HepG2 (cell line): ENCODE results near the gene LIPT1. TPM values are rescaled to one million over a fixed set of nuclear protein-coding genes. Genes with fewer than 3 reads are reported as not detected.

Experiments
- ESRRA ChIP-seq: sonication (generic); formaldehyde crosslinking; IDR thresholded peaks from 2 replicates; pipeline ENCODE4 v1.5.1; 2020; ENCODE audit warnings: mild to moderate bottlenecking, low read depth, missing genetic modification reagents
- FOXA3 ChIP-seq: IDR thresholded peaks from 2 replicates; pipeline ENCODE4 v1.6.1; 2016; ENCODE audit warnings: missing genetic modification reagents, missing compliant biosample characterization
- HINFP ChIP-seq: sonication (generic); formaldehyde crosslinking; IDR thresholded peaks from 2 replicates; pipeline ENCODE4 v1.4.0; 2020; ENCODE audit warnings: low read depth, mild to moderate bottlenecking, missing genetic modification reagents
- HNRNPH1 ChIP-seq: fragments of 200-400 bp; formaldehyde crosslinking; optimal IDR thresholded peaks from 2 replicates; pipeline ENCODE3; 2017; ENCODE audit warnings: mild to moderate bottlenecking, low read depth, low read length
- LBX2 ChIP-seq: sonication (generic); formaldehyde crosslinking; IDR thresholded peaks from 2 replicates; pipeline ENCODE4 v1.5.0; 2020; ENCODE audit warnings: missing genetic modification reagents, mild to moderate bottlenecking, borderline replicate concordance
- PRPF4 ChIP-seq: fragments of 200-400 bp; formaldehyde crosslinking; IDR thresholded peaks from 2 replicates; pipeline ENCODE4 v1.6.1; 2016; ENCODE audit warnings: low read length, low read depth; ENCODE audit not compliant: poor library complexity, severe bottlenecking
- REXO4 ChIP-seq: sonication (generic); formaldehyde crosslinking; IDR thresholded peaks from 2 replicates; pipeline ENCODE4 v1.8.0; 2022; ENCODE audit warnings: missing genetic modification reagents, mild to moderate bottlenecking, borderline replicate concordance
- TFAP4 ChIP-seq: sonication (generic); IDR thresholded peaks from 2 replicates; pipeline ENCODE4 v1.6.1; 2016; ENCODE audit warnings: low read depth, borderline replicate concordance
- TFDP1 ChIP-seq: IDR thresholded peaks from 2 replicates; pipeline ENCODE4 v1.6.1; 2016; ENCODE audit warnings: missing compliant biosample characterization, missing genetic modification reagents, borderline replicate concordance
- ZBTB1 ChIP-seq: sonication (generic); formaldehyde crosslinking; IDR thresholded peaks from 2 replicates; pipeline ENCODE4 v1.4.0; 2020; ENCODE audit warnings: missing genetic modification reagents, borderline replicate concordance
- ZKSCAN1 ChIP-seq: fragments of 150-350 bp; IDR thresholded peaks from 2 replicates; pipeline ENCODE4 v1.6.1; 2014; ENCODE audit warnings: low read length
- ZNF12 ChIP-seq: sonication (generic); formaldehyde crosslinking; IDR thresholded peaks from 2 replicates; pipeline ENCODE4 v1.5.0; 2020; ENCODE audit warnings: missing genetic modification reagents
- ZNF230 ChIP-seq: sonication (generic); formaldehyde crosslinking; IDR thresholded peaks from 2 replicates; pipeline ENCODE4 v1.4.0; 2020; ENCODE audit warnings: mild to moderate bottlenecking, missing genetic modification reagents
- ZNF367 ChIP-seq: sonication (generic); formaldehyde crosslinking; IDR thresholded peaks from 2 replicates; pipeline ENCODE4 v1.4.0; 2020; ENCODE audit warnings: missing genetic modification reagents, borderline replicate concordance
- ZNF382 ChIP-seq: sonication (generic); formaldehyde crosslinking; IDR thresholded peaks from 2 replicates; pipeline ENCODE4 v1.5.0; 2020; ENCODE audit warnings: missing genetic modification reagents, mild to moderate bottlenecking, borderline replicate concordance
- ZNF503 ChIP-seq: sonication (generic); formaldehyde crosslinking; IDR thresholded peaks from 2 replicates; pipeline ENCODE4 v1.4.0; 2020; ENCODE audit warnings: missing genetic modification reagents
- ZNF766 ChIP-seq: sonication (generic); formaldehyde crosslinking; IDR thresholded peaks from 2 replicates; pipeline ENCODE4 v1.5.0; 2020; ENCODE audit warnings: missing genetic modification reagents, borderline replicate concordance
- polyA plus RNA-seq, 8 experiments: library from polyadenylated mRNA; depleted of rRNA in 3 of 8; stranded (reverse) in 7 of 8; unstranded in 1 of 8; fragments of >200 nt; fragmentation: Illumina TruSeq in 4 of 8; extraction: Trizol in 4 of 8; gene quantifications; 2 replicates each; pipeline versions ENCODE4 v1.2.1 to v1.2.3, GENCODE V29; 2011 to 2016; ENCODE audit warnings: low read depth in 4 of 8, missing spikeins in 1 of 8, mixed read lengths in 1 of 8; ENCODE audit not compliant: insufficient read depth in 1 of 8
- total RNA-seq, 5 experiments: library from RNA; depleted of rRNA; stranded (reverse); fragments of >200 nt; fragmentation: Illumina TruSeq; extraction: Trizol; gene quantifications; 2 replicates each; pipeline ENCODE4 v1.2.3, GENCODE V29; 2016; ENCODE audit warnings: low read depth in 1 of 5
- TF ChIP-seq, protein P1 (sequence below): sonication (generic); formaldehyde crosslinking; IDR thresholded peaks from 2 replicates; pipeline ENCODE4 v1.4.0; 2020; ENCODE audit warnings: missing genetic modification reagents, borderline replicate concordance

Gene LIPT1
- total and polyA plus RNA-seq, 2 of the 13 experiments (the other 11 are each of a cell fraction or from before 2014, with no cell fraction given): 8.0 to 9.6 TPM

DNA sequence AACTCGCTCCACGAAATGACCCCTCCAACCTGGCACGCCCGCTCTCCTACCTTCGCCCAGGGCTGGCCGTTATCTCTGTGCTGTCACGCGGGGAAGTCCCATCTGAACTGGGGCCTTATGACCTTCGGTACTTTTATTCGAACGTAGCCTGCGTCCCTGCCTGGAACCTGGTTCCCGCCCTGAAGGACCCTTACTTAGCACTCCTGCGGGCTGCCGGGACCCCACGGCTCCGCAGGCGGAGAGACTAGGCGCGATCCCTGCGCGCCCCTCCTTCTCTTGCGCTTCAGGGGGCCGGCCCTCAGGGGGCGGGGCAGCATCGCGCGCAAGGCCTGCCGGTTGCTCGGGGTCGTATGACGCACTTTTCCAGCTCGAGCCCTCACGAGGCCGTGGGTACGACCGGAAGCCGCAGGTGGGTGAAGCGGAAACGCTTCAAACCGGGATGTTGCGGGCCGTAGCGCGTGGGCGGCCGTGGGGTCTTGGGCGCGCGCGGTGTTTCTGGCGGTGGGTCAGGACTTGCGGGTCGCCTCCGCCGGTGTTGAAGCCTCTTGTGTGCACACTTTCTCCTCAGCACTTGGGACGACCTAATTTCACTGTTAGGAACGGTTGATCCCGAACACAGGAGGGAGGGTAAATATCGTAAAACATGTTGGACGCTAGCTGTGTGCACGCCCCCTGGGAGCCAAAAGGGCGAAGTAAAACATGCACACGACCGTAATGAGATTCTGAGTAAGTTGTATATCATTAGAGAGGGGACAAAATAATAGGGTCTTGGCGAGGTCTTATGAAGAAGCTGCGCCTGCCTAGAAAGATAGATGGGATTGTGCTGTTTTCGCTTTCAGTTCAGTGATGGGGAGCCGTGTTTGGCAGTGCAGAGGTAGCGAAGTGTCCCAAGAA, at the start of gene LIPT1, which contains the start of gene TSGA10 (continued):
- TF ChIP-seq HNRNPH1 (no peak), ZNF382 (CRISPR knock-in tag) (no peak), HINFP (CRISPR knock-in tag) (peak; percentile 86), ZNF230 (CRISPR knock-in tag) (peak; percentile 99), ZNF367 (CRISPR knock-in tag) (peak; percentile 97), ESRRA (peak; percentile 85; the same call in 1 of the 2 replicates), ZNF503 (CRISPR knock-in tag) (peak; percentile 80; the same call in 1 of the 2 replicates), PRPF4 (no peak), FOXA3 (peak; percentile 73), ZBTB1 (CRISPR knock-in tag) (no peak; the same call in 1 of the 2 replicates), ZKSCAN1 (0 out of 2 replicates have a peak, but pooled peaks have one; percentile 13), ZNF766 (CRISPR knock-in tag) (peak; percentile 87), TFDP1 (CRISPR knock-in tag) (peak; percentile 93; the same call in 1 of the 2 replicates), ZNF12 (CRISPR knock-in tag) (0 out of 2 replicates have a peak, but pooled peaks have one; percentile 14), TFAP4 (peak; percentile 52; the same call in 1 of the 2 replicates), REXO4 (CRISPR knock-in tag) (peak; percentile 82; the same call in 1 of the 2 replicates), LBX2 (CRISPR knock-in tag) (peak; percentile 49; the same call in 1 of the 2 replicates)
- TF ChIP-seq, protein P1, sequence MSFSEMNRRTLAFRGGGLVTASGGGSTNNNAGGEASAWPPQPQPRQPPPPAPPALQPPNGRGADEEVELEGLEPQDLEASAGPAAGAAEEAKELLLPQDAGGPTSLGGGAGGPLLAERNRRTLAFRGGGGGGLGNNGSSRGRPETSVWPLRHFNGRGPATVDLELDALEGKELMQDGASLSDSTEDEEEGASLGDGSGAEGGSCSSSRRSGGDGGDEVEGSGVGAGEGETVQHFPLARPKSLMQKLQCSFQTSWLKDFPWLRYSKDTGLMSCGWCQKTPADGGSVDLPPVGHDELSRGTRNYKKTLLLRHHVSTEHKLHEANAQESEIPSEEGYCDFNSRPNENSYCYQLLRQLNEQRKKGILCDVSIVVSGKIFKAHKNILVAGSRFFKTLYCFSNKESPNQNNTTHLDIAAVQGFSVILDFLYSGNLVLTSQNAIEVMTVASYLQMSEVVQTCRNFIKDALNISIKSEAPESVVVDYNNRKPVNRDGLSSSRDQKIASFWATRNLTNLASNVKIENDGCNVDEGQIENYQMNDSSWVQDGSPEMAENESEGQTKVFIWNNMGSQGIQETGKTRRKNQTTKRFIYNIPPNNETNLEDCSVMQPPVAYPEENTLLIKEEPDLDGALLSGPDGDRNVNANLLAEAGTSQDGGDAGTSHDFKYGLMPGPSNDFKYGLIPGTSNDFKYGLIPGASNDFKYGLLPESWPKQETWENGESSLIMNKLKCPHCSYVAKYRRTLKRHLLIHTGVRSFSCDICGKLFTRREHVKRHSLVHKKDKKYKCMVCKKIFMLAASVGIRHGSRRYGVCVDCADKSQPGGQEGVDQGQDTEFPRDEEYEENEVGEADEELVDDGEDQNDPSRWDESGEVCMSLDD (CRISPR knock-in tag): peak; percentile 82; the same call in 1 of the 2 replicates
